GM12864 (cell line): ENCODE results near the gene TRAF2.
A peak's percentile ranks its signal among the peaks of the same experiment; 100 is the strongest.

Experiments used
- DNase-seq: peaks from one replicate; pipeline ENCODE4 v3.0.0-alpha.2; 2011; ENCODE audit warnings: low read depth
- H3K4me3 ChIP-seq: 2 replicates; pipeline ENCODE4 v1.5.1; 2011; ENCODE audit warnings: mild to moderate bottlenecking, low read depth, low read length, control low read depth
- CTCF ChIP-seq: IDR thresholded peaks from 2 replicates; pipeline ENCODE4 v1.5.1; 2011; ENCODE audit warnings: low read depth, mild to moderate bottlenecking, moderate library complexity, low read length, control low read depth, inconsistent platforms; ENCODE audit errors: missing control alignments

The TRAF2 gene

DNA sequence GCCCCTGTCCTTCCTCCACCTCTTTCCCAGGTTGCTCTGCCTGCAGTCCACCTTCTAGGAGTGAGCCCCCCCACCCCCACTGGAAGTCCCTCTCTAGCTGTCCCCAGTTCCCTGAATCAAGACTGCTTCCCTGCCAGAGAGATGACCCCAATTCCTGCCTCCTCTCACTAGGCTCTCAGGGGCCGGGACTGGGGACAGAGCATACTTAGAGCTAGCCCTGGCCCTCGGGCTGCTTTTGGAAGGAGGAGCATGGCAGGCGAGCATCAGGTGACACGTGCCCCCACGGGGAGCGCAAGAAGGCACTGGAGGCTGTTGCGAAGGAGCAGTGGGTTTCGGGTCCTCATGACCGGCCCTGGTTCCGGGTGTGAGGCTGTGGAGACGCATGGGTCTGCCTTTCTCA is 9.7 kb downstream of the TRAF2 start:
- no peak overlapping the region for H3K4me3 ChIP-seq
- no peak for DNase-seq
- no peak for TF ChIP-seq CTCF

GRCh38 chr9:136898483-136899100 is 12.3 kb downstream of the TRAF2 start:
- no peak overlapping the region for H3K4me3 ChIP-seq
- no peak for TF ChIP-seq CTCF
- DNase-seq: no peak

DNA sequence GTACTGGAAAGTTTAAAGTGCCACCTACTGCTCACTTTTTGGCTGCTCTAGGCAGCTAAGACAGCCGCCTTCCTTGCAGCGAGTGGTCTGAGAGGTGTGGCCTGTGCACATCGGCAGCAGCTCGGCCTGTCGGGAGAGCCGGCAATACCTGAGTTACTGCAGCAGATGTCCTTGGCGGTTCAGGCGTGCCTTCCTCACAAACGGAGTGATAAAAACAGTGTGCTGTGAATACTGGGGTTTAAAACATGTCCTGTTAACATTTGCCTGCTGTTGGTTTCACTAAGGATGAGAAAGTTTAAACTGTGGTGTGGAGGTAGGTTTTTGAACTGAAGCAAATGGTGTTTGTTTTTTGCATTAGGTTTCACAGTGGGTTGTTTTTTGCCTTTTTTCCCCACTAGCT is 12.9 kb downstream of the TRAF2 start:
- DNase-seq: peak; percentile 90
- H3K4me3 ChIP-seq: no peak overlapping the region
- TF ChIP-seq CTCF: peak; percentile 17

DNA sequence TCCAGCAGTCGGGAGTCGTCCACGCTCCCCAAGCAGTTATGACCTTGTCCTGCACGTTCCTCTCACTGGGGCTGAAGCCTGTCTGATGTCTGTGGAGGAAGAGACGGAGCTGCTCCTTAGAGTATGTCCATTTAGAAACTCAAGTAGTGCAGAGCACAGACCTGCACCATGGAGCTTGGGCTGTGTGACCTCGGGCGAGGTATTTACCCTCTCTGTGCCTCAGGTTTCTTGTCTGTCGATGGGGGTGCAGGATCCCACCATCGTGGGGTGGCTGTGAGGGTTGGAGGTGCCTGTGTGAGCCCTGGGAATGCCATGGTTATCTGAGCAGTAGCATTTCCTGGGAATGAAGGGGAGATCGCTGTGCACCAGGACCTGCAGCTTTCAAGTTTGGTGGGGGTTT is 14.2 kb downstream of the TRAF2 start:
- no peak for DNase-seq
- TF ChIP-seq CTCF: no peak
- H3K4me3 ChIP-seq: no peak overlapping the region

GRCh38 chr9:136900988-136901515 is 14.7 kb downstream of the TRAF2 start:
- DNase-seq: no peak

DNA sequence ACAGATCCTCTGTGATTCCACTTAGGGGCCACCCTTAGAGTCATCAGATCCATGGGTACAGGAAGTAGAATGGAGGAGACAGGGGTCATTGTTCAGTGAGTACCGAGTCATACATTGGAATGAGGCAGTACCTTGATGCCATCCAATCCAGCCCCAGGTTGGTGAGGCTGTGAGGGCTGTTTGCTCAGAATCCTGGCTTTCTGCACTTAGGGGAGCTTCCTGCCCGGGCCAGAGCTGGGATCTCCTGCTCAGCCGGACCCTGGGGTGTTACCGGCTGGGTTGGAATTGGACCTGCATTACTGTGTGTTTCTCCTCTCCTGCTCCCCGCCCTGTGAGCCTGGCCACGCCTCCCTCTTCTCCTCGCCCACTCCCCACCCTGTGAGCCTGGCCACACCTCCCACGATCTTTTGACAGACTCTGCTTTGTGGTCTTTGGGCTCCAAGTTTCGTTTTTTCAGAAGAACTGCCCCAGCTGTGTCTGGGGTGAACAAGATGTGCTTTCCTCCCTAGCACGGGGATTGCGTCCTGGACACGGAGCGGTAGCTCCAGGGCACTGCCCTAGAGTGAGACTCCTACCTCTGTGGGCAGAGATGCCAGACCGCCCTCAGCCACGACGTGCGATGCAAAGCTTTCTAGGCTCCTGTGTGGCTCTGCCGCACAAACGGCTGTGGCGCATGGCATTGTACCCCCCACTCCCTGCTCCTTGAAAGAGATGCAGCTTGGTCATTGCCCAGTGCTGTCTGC is 15.4 kb downstream of the TRAF2 start:
- H3K4me3 ChIP-seq: peak overlapping the region; percentile 19
- no peak for TF ChIP-seq CTCF
- peak; percentile 79 for DNase-seq

More at GRCh38 chr9:136900988-136901515, 14.7 kb downstream of the TRAF2 start:
- H3K4me3 ChIP-seq: no peak overlapping the region
- no peak for TF ChIP-seq CTCF
